NOMO-1 treated with dmso at 0.1 percent for 144 hours (cell line): ENCODE results near the gene FCGR2B.
A peak's percentile ranks its signal among the peaks of the same experiment; 100 is the strongest.
"Not testable (repeated sequence)": the region's sequence is repeated elsewhere in the genome, so short reads cannot be mapped to it uniquely, and the experiment has no call there.

Experiments used
- DNase-seq: peaks from one replicate; lab custom pipeline; 2025; ENCODE audit not compliant: unreplicated experiment; lab: John Stamatoyannopoulos, UW

FCGR2B gene

DNA sequence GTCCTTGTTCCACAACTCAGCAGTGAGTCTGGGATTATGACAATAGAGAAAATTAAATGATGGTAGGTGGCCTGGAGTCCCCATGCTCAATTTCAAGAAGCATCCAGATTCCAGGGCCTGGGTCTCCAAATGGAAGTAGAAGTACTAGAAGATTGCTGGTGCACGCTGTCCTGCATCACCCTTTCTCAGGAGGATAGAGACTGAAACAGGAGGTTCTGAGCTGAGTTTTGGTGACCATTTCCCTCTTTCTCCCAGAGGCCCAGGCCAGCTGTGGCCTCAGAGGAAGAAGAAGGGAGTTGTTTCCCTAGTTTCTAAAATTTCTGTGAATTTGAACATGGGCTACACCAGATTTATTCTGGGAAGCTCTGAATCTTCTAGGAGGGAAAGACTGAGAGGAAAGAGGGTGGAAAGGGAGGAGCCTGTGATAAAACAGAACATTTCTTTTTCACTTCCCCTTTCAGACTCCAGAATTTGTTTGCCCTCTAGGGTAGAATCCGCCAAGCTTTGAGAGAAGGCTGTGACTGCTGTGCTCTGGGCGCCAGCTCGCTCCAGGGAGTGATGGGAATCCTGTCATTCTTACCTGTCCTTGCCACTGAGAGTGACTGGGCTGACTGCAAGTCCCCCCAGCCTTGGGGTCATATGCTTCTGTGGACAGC lies at the start of gene FCGR2B:
FCGR2B (plus strand) TSS at position 460 of the 656 bp plus-strand sequence; CDS start at position 559, 99 bp downstream.
- DNase-seq: not testable (repeated sequence)

- not testable (repeated sequence) for DNase-seq
These were observed 46.5 kb upstream of the FCGR2B start for GRCh38 chr1:161616417-161616816.

DNA sequence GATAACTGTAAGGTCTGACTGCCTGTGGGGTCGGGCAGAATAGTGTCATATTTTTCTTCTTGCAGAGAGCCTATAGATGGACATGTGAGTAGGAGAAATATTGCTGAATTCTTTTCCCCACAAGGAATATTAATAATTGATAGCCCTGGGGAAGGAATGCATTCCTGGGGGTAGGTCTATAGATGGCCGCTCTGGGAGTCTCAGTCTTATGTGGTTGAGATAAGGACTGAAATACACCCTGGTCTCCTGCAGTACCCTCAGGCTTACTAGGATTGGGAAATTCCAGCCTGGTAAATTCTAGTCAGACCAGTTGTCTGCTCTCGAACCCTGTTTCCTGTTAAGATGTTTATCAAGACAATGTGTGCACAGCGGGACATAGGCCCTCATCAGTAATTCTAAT lies 44.4 kb upstream of the FCGR2B start:
- DNase-seq: not testable (repeated sequence)

DNA sequence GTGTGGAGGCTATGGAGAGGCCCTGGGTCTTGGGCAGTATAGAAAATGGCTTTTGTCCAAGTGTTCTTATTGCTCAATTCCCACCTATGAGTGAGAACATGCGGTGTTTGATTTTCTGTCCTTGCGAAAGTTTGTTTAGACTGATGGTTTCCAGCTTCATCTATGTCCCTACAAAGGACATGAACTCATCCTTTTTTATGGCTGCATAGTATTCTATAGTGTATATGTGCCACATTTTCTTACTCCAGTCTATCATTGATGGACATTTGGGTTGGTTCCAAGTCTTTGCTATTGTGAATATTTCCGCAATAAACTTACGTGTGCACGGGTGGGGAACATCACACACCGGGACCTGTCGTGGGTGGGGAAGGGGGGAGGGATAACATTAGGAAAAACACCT lies 42.5 kb upstream of the FCGR2B start:
- not testable (repeated sequence) for DNase-seq

DNA sequence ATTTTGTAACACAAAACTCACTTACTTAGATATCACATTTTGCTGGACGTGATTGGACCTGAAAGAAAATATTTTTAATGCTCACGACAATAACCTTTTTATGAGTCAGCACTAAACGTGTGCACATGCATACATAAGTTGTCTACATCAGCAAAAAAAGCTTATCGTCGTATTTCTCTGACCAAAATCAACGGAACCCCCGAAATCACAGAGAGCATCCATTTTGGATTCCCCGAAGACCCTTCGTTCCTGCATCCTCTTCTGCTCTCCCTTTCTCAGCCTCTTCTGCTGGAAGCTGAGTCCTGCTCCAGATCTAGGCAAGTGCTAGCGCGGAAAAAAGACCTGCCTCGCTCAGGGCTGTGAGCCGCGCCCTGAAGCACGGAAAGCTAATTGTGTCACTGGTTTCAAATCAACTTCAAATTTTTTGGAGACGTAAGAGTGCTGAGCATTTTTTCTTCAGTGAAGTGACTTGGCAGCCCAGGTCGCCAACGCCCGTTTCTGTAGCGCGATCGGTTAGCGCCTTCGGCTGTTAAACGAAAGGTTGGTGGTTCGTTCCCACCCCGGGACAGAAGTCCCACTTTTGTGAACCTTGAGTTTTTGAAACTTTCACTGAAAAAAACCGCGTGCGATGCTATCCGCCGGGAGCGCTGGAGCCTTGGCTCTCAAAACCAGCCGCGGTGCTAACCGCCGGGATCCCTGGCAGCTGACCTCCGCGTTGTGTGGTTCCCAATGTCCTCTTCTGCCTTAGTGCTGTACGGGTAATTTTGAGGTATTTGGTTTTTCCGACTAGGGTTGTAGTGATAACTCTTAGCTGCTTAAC lies 41.6 kb upstream of the FCGR2B start:
- peak; percentile 33 for DNase-seq

GRCh38 chr1:161622054-161622453 lies 40.9 kb upstream of the FCGR2B start:
- DNase-seq: peak; percentile 21

DNA sequence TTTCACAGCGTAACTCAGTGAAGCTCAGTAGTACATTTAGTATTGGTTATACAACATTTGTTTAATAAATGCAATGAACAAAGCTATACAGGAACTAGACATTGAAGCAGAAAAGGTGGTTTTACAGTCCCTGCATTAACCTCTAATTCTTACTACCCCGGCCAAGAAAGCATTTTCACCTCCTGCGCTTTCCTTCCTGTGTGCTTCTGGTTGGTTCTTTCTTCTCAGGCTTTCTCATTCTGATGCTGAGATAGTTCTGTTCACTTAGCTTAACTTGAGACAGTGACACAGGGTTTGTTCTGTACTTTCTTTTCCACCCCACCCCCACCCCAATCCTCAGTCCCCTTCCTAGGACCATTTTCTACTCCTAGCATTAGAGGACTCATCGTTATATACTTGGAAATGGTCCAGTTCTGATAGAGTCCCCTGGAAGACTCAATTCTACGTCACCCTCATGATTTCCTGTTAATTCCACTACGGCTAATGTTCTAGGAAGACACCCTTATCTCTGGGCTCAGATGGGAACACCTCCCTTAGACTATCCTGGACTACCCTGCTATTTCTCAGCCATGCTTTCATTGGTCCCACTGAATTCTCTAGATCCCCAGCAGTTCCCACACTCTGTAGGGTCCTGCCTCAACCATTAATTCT lies 39.4 kb upstream of the FCGR2B start:
- DNase-seq: not testable (repeated sequence)

- DNase-seq: not testable (repeated sequence)
These were observed 38.3 kb upstream of the FCGR2B start for GRCh38 chr1:161624605-161625004.

- not testable (repeated sequence) for DNase-seq
These were observed 36.3 kb upstream of the FCGR2B start for GRCh38 chr1:161626445-161627146.

DNA sequence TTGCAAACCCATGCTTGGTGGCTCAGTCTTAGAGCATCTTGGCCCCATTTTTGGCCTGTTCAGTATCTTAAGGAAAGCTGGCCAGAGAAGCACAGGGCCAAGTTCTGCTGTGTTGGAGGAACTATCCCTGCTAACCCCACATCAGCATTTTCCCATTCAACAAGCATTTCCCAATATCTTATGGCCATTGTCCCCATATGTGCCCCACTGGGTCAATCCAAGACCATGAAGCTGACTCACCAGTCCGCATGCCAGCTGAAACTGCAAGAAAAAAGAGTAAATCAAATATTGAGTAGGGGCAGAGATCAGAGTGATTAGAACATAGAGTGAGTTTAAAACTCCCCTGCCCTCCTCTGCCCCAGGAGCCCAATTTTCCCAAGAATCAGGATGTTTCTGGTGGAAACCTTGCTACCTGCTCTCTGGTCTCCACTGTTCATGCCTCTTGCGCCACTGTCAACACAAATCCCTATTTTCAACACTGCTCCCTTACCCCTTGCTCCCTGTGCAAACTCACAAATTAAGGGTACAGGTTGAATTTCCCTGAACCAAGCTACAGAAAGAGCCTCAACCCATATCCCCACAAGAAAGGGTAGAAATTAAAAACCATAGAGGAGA lies 32.7 kb upstream of the FCGR2B start:
- DNase-seq: not testable (repeated sequence)

GRCh38 chr1:161631076-161631475 lies 31.9 kb upstream of the FCGR2B start, which contains the start of gene FCGR3B:
Gene FCGR3B (minus strand): TSS chr1:161631176. CDS start chr1:161631094, 82 bp downstream.
- DNase-seq: no peak

DNA sequence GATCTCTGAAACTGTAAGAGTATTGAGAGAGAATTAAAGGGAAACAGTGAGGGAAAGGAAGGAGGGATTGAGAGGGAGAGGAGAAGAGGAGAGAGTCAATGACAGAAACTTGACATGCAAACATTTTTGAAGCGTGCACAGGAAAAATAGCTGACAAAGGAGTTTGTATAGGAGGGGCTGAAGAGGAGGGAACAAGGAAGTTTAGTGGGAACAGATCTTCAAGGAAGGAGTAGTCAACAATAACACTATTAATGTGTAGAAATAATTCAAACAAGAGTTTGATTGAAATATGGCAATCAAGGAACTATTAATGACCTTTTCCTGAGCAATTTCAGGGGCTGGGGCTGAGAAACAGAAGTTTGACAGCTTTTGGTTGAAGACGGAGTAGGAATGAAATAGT lies 27.9 kb upstream of the FCGR2B start:
- DNase-seq: not testable (repeated sequence)

DNA sequence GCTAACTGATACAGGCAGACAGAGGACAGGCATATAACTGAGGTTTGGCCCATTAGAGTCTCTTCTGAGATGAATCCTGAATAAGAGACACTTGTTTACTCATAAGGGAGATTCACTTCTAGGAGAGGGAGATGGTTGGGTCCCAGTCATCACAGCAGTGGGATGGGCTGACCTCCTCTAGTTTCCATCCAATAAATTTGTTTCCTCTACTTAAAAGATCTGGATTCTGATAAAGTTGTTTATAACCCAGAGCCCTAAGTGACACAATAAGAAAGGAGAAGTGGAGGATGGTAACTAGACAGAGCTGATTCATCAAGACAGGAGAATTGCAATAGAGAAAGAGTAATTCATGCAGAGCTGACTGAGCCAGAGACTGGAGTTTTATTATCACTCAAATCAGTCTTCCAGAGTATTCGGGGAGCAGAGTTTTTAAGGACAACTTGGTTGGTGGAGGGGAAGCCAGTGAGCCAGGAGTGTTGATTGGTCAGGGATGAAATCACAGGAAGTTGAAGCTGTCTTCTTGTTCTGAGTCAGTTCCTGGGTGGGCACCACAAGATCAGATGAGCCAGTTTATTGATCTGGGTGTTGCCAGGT lies 26.7 kb upstream of the FCGR2B start:
- not testable (repeated sequence) for DNase-seq

DNA sequence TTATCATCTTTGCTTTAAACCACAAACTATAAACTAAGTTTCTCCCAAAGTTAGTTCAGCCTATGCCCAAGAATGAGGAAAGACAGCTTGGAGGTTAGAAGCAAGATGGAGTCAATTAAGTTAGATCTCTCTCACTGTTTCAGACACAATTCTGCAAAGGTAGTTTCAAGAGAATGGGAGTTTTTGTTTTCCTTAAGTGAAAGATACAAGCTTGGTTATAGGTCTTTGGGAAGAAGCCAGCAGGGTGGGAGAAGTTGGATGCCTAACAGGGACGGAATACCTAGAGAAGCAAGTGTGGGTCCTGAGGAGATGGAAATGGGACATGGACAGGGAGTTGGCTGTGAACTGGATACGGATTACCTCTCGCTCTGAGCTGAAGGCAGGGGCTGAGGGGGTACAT lies 26.0 kb upstream of the FCGR2B start:
- not testable (repeated sequence) for DNase-seq

DNA sequence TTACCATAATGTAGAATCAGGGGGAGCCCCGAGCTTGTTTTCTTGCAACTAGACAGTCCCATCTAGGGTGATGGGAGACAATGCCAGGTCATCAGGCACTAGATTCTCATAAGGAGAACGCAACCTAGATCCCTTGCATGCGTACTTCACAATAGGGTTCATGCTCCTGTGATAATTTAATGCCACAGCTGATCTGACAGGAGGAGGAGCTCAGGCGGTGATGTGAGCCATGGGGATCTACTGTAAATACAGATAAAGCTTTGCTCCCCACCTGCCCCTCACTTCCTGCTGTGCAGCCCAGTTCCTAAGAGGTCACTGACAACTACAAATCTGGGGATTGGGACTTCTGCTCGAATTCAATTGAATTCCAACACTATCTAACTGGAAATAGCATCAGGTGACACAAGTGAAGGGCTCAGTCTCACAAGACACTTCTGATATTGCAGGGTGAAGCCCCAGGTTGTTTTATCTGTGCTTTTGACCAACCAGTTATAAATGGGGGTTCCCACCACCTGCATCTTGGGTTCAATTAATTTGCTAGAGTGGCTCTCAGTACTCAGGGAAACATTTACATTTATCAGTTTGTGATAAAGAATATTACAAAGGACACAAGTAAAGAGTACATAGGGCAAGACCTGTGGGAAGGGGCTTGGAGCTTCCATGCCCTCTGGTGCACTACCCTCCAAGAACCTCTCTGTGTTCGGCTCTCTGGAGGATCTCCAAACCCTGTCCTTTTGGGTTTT lies 24.5 kb upstream of the FCGR2B start:
- DNase-seq: not testable (repeated sequence)

- DNase-seq: not testable (repeated sequence)
These were observed 23.7 kb upstream of the FCGR2B start for GRCh38 chr1:161639203-161639602.

DNA sequence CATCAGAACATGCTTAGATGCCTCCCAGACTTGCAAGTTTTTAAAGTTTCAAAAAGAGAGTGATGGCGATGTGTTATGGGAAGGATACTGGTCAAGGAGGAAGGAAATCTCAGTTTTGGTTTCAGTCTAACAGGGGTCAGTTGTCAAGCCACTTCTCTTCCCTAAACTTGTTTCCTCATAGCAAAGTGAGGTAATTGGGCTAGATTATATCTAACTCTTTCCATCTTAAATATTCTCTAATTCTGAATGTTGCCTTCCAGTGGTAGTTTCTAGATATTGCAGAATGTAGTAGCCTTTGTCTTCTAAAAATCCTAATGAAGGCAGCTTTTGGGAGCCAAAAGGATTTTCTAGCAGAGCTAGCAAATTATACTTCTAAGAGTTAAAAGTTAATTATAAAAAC lies 20.2 kb upstream of the FCGR2B start:
- not testable (repeated sequence) for DNase-seq

DNA sequence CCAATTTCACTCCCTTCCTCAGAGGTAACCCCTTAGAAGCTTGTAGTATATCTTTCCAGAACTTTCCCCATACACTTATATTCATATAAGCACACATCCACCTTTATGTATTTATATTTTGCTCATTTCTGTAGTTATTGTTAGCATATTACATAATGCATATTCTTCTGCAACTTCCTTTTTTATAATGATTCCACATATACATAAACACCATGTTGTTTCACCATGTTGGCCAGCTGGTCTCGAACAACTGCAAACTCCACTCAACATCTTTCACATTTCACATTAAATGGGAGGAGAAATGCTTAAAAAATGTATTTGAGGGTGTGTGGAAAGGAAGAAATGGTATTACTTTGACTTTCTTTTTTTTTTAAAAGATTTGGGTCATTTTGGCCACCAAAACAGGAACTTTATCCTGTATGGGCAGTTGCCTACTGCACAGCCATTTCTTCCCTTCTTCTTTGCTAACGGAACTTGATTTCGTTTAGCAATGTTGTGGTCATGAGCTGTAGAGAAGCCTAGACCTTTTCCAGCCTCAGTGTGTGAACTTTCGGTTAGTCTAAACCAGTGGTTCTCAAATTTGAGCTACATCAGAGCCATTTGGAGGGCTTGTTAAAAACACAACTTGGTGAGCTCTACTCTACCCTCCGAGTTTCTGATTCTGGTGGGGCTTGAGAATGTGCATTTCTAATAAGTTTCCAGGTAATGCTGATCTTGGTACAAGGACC lies 19.3 kb upstream of the FCGR2B start:
- not testable (repeated sequence) for DNase-seq

GRCh38 chr1:161644855-161645254 lies 18.1 kb upstream of the FCGR2B start:
- not testable (repeated sequence) for DNase-seq
